ENCODE measurements around the gene PRDM16.

The PRDM16 gene

DNA sequence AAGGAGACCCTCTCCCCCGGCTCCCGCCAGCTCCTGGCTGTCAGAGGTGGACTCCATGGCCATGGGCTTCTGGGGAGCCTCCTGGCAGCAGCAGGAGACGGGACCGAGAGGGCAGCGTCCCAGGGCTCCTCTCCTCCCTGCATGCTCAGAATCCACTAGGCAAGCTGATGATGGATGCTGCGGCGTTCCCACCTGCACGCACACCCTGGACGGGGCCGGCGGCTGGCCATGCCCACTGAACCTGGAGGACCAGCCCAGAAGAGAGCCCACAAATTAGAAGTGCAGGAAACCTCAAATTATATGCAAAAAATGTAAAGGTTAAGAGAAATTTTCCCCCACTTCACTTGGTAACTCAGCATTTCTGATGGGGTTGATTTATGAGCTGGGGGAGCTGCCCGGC, 308.2 kb downstream of the PRDM16 start:
- no peak overlapping the region for H2BK12ac ChIP-seq (ENCODE audit: low read length in 2 of 2)
- WGBS: 91% methylated on average over 11 of the region's 12 CpGs

DNA sequence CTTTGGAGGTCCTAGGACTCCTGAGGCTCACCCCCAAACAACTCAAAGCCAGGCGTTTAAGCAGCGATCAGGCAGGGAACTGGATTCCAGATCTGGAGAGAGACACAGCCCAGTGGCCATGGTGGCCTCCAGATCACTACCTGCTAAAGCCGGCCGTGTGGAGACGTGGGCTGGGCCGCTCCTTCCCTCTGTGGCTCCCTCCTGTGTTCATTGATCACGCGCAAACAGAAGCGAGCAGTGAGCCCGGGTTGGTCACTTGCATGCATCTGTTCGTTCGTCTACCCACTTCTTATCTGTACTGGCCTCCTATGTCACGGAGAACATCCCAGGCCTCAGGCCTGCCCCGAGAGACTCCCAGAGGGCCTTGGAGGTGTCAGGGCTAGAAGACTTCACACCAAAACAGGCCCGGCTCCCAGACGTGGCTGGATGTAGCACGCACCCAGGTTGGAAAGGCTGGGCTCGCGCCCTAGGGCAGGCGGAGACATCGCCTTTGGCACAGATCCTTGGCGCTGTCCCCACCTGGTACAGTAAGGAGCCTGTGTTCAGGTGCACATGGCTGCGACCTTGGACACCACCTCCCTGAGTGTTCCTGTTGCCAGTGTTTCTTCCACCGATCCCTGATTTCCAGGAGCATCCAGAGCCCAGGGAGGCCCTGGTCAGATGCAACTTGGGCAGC, 308.7 kb downstream of the PRDM16 start:
- Histone ChIP-seq H3K79me1 (replicated peaks; ENCODE audit: low read length, poor library complexity, severe bottlenecking) (no peaks in the 10 kb centered on the region), H2AFZ (ENCODE audit: low read depth, low read length) (no peak overlapping the region), H3K9me3 (ENCODE audit: control insufficient read depth, low read length) (no peaks in the 10 kb centered on the region), H3K14ac (ENCODE audit: low read length in 2 of 2) (no peak overlapping the region), H3K27ac (ENCODE audit: low read length, poor library complexity, severe bottlenecking) (no peak overlapping the region), H3K9ac (ENCODE audit: low read length) (no peak overlapping the region), H3K18ac (ENCODE audit: low read depth in 1 of 2, low read length in 2 of 2) (no peak overlapping the region), H2AK5ac (ENCODE audit: low read length, severe bottlenecking) (no peak overlapping the region), H3K23ac (ENCODE audit: low read length in 2 of 2) (no peak overlapping the region), H2BK15ac (ENCODE audit: low read depth, poor library complexity, severe bottlenecking) (no peak overlapping the region), H4K8ac (ENCODE audit: low read length) (no peak overlapping the region), H3K4me2 (ENCODE audit: low read length, poor library complexity, severe bottlenecking) (no peak overlapping the region), H3K4me3 (ENCODE audit: insufficient read depth in 1 of 2, low read depth in 1 of 2, low read length in 2 of 2) (no peak overlapping the region), H2BK5ac (ENCODE audit: low read depth, low read length, poor library complexity, severe bottlenecking) (no peak overlapping the region), H2BK120ac (ENCODE audit: low read depth, low read length) (no peak overlapping the region), H3K4ac (ENCODE audit: low read depth in 1 of 2, low read length in 2 of 2) (no peak overlapping the region), H3K27me3 (ENCODE audit: control insufficient read depth in 1 of 2, insufficient read depth in 1 of 2, low read length in 2 of 2) (peaks cover 0 to 39% of the 10 kb centered on the region in 2 experiments), H3K4me1 (ENCODE audit: control insufficient read depth, insufficient read depth, low read depth, low read length) (peaks cover 12% of the 10 kb centered on the region), H3K36me3 (ENCODE audit: control insufficient read depth in 1 of 2, insufficient read depth in 2 of 2, low read depth in 1 of 2, low read length in 2 of 2) (no peaks in the 10 kb centered on the region), H2BK12ac (ENCODE audit: low read length in 2 of 2) (no peak overlapping the region), H4K91ac (ENCODE audit: low read length) (no peak overlapping the region)
- DNase-seq: no peak
- WGBS: 90% methylated on average over 24 of the region's 24 CpGs

More for the DNA sequence above, 308.2 kb downstream of the PRDM16 start:
- Histone ChIP-seq H3K23ac (ENCODE audit: low read length in 2 of 2) (no peak overlapping the region), H3K27me3 (ENCODE audit: control insufficient read depth in 1 of 2, insufficient read depth in 1 of 2, low read length in 2 of 2) (peaks cover 0 to 38% of the 10 kb centered on the region in 2 experiments), H2BK15ac (ENCODE audit: low read depth, poor library complexity, severe bottlenecking) (no peak overlapping the region), H3K4me1 (ENCODE audit: control insufficient read depth, insufficient read depth, low read depth, low read length) (peaks cover 12% of the 10 kb centered on the region), H2BK5ac (ENCODE audit: low read depth, low read length, poor library complexity, severe bottlenecking) (no peak overlapping the region), H3K4ac (ENCODE audit: low read depth in 1 of 2, low read length in 2 of 2) (no peak overlapping the region), H2AFZ (ENCODE audit: low read depth, low read length) (no peak overlapping the region), H3K9me3 (ENCODE audit: control insufficient read depth, low read length) (no peaks in the 10 kb centered on the region), H3K18ac (ENCODE audit: low read depth in 1 of 2, low read length in 2 of 2) (no peak overlapping the region), H3K4me2 (ENCODE audit: low read length, poor library complexity, severe bottlenecking) (no peak overlapping the region), H3K14ac (ENCODE audit: low read length in 2 of 2) (no peak overlapping the region), H3K9ac (ENCODE audit: low read length) (no peak overlapping the region), H3K36me3 (ENCODE audit: control insufficient read depth in 1 of 2, insufficient read depth in 2 of 2, low read depth in 1 of 2, low read length in 2 of 2) (no peaks in the 10 kb centered on the region), H3K27ac (ENCODE audit: low read length, poor library complexity, severe bottlenecking) (no peak overlapping the region), H2BK120ac (ENCODE audit: low read depth, low read length) (no peak overlapping the region), H3K79me1 (replicated peaks; ENCODE audit: low read length, poor library complexity, severe bottlenecking) (no peaks in the 10 kb centered on the region), H4K91ac (ENCODE audit: low read length) (no peak overlapping the region), H2AK5ac (ENCODE audit: low read length, severe bottlenecking) (no peak overlapping the region), H3K4me3 (ENCODE audit: insufficient read depth in 1 of 2, low read depth in 1 of 2, low read length in 2 of 2) (no peak overlapping the region), H4K8ac (ENCODE audit: low read length) (no peak overlapping the region)
- DNase-seq: no peak

DNA sequence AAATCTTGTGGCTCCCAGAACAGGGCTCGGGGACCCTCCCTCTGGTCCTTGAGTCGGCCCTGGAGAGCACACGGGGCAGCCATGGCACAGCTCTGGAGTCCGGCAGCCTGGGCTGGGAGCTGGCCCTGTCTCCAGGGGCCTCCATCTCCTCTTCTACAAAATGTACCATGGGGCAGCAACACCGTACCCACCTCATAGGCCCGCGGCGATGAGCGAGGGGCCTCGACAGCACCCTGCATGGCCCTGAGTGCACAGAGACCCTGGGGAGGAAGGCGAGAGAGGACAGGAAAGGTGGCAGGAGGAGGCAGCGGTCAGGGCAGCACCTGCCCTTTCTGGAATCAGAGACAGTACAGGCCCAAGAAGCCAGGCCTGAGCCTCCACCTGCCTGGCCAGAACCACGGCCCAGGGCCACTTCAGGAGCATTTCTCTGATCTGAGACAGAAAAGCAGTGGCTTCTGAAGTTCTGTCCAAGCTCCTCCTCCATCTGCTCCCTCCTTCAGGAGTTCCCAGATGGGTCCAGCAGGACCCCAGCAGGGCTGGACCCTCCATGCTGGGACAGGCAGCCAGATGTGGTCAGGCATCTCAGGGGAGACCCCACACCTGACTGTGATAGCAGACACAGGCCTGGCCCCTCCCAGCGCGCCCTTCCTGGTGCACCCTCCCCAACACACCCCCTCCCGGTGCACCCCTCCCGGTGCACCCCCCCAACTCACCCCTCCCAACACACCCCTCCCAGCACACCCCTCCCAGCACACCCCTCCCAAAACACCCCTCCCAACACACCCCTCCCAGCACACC, 309.6 kb downstream of the PRDM16 start:
- no peak overlapping the region for H2AK5ac ChIP-seq (ENCODE audit: low read length, severe bottlenecking)
- WGBS: 94% methylated on average over 16 of the region's 17 CpGs

DNA sequence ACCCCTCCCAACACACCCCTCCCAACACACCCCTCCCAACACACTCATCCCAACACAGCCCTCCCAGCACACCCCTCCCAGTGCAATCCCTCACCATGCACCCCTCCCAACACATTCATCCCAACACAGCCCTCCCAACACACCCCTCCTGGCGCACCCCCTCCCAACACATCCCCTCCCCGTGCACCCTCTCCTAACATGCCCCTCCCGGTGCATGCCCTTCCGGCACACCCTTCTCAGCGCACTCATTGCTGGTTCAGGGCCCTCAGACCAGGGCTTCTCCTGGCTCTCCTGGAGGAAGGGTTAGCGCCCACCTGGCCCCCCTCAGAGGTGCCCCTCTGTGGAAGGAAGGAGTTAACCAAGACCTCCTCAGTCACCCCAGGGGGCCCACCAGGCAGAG, 310.9 kb downstream of the PRDM16 start:
- Histone ChIP-seq H3K79me1 (replicated peaks; ENCODE audit: low read length, poor library complexity, severe bottlenecking) (no peaks in the 10 kb centered on the region), H4K91ac (ENCODE audit: low read length) (no peak overlapping the region), H3K23ac (ENCODE audit: low read length in 2 of 2) (no peak overlapping the region), H2BK120ac (ENCODE audit: low read depth, low read length) (no peak overlapping the region), H2BK5ac (ENCODE audit: low read depth, low read length, poor library complexity, severe bottlenecking) (no peak overlapping the region), H3K4me2 (ENCODE audit: low read length, poor library complexity, severe bottlenecking) (no peak overlapping the region), H3K4me3 (ENCODE audit: insufficient read depth in 1 of 2, low read depth in 1 of 2, low read length in 2 of 2) (no peak overlapping the region), H3K4ac (ENCODE audit: low read depth in 1 of 2, low read length in 2 of 2) (no peak overlapping the region), H3K9ac (ENCODE audit: low read length) (no peak overlapping the region), H2BK12ac (ENCODE audit: low read length in 2 of 2) (no peak overlapping the region), H2AK5ac (ENCODE audit: low read length, severe bottlenecking) (no peak overlapping the region), H3K27me3 (ENCODE audit: control insufficient read depth in 1 of 2, insufficient read depth in 1 of 2, low read length in 2 of 2) (peaks cover 3 to 33% of the 10 kb centered on the region in 2 experiments), H4K8ac (ENCODE audit: low read length) (no peak overlapping the region), H3K4me1 (ENCODE audit: control insufficient read depth, insufficient read depth, low read depth, low read length) (peaks cover 12% of the 10 kb centered on the region), H3K14ac (ENCODE audit: low read length in 2 of 2) (no peak overlapping the region), H3K9me3 (ENCODE audit: control insufficient read depth, low read length) (no peaks in the 10 kb centered on the region), H2BK15ac (ENCODE audit: low read depth, poor library complexity, severe bottlenecking) (no peak overlapping the region), H2AFZ (ENCODE audit: low read depth, low read length) (no peak overlapping the region), H3K36me3 (ENCODE audit: control insufficient read depth in 1 of 2, insufficient read depth in 2 of 2, low read depth in 1 of 2, low read length in 2 of 2) (no peaks in the 10 kb centered on the region), H3K27ac (ENCODE audit: low read length, poor library complexity, severe bottlenecking) (no peak overlapping the region), H3K18ac (ENCODE audit: low read depth in 1 of 2, low read length in 2 of 2) (no peak overlapping the region)
- WGBS: 84% methylated on average over 6 of the region's 6 CpGs
- no peak for DNase-seq

More for the DNA sequence above, 309.6 kb downstream of the PRDM16 start:
- no peak overlapping the region for H2BK12ac ChIP-seq (ENCODE audit: low read length in 2 of 2)
- no peak overlapping the region for H4K91ac ChIP-seq (ENCODE audit: low read length)
- no peak overlapping the region for H2BK15ac ChIP-seq (ENCODE audit: low read depth, poor library complexity, severe bottlenecking)
- no peak overlapping the region for H2BK120ac ChIP-seq (ENCODE audit: low read depth, low read length)
- peaks cover 3 to 37% of the 10 kb centered on the region in 2 experiments for H3K27me3 ChIP-seq (ENCODE audit: control insufficient read depth in 1 of 2, insufficient read depth in 1 of 2, low read length in 2 of 2)
- H2AFZ ChIP-seq (ENCODE audit: low read depth, low read length): no peak overlapping the region
- H2BK5ac ChIP-seq (ENCODE audit: low read depth, low read length, poor library complexity, severe bottlenecking): no peak overlapping the region
- no peak overlapping the region for H4K8ac ChIP-seq (ENCODE audit: low read length)
- no peak overlapping the region for H3K4me2 ChIP-seq (ENCODE audit: low read length, poor library complexity, severe bottlenecking)
- H3K18ac ChIP-seq (ENCODE audit: low read depth in 1 of 2, low read length in 2 of 2): no peak overlapping the region
- H3K27ac ChIP-seq (ENCODE audit: low read length, poor library complexity, severe bottlenecking): no peak overlapping the region
- H3K4ac ChIP-seq (ENCODE audit: low read depth in 1 of 2, low read length in 2 of 2): no peak overlapping the region
- peaks cover 12% of the 10 kb centered on the region for H3K4me1 ChIP-seq (ENCODE audit: control insufficient read depth, insufficient read depth, low read depth, low read length)
- no peak overlapping the region for H3K23ac ChIP-seq (ENCODE audit: low read length in 2 of 2)
- H3K14ac ChIP-seq (ENCODE audit: low read length in 2 of 2): no peak overlapping the region
- peak overlapping the region in 1 of 2 experiments; percentile 12 for H3K4me3 ChIP-seq (ENCODE audit: insufficient read depth in 1 of 2, low read depth in 1 of 2, low read length in 2 of 2)
- no peaks in the 10 kb centered on the region for H3K9me3 ChIP-seq (ENCODE audit: control insufficient read depth, low read length)
- DNase-seq: no peak
- no peak overlapping the region for H3K9ac ChIP-seq (ENCODE audit: low read length)
- H3K36me3 ChIP-seq (ENCODE audit: control insufficient read depth in 1 of 2, insufficient read depth in 2 of 2, low read depth in 1 of 2, low read length in 2 of 2): no peaks in the 10 kb centered on the region
- no peaks in the 10 kb centered on the region for H3K79me1 ChIP-seq (replicated peaks; ENCODE audit: low read length, poor library complexity, severe bottlenecking)
